Measurements from ENCODE around the gene MED17.
A peak's percentile ranks its signal among the peaks of the same experiment; 100 is the strongest.
"Not testable (repeated sequence)": the region's sequence is repeated elsewhere in the genome, so short reads cannot be mapped to it uniquely, and the experiment has no call there.

Gene MED17

GRCh38 chr11:93784145-93784934 is at the start of gene MED17:
Gene MED17, plus strand, starts transcription at chr11:93784282. Its CDS starts 232 bp downstream, at chr11:93784514.
- DNase-seq, result peak; percentile 87

GRCh38 chr11:93734427-93735222 is 49.5 kb upstream of the MED17 start:
- DNase-seq, result no peak

- no peak for DNase-seq
Measured at GRCh38 chr11:93735627-93736026, 48.5 kb upstream of the MED17 start.

GRCh38 chr11:93736129-93736528 is 48.0 kb upstream of the MED17 start:
- no peak for DNase-seq

GRCh38 chr11:93737904-93738612 is 46.0 kb upstream of the MED17 start:
- no peak for DNase-seq

GRCh38 chr11:93738647-93739081 is 45.4 kb upstream of the MED17 start:
- DNase-seq, result no peak

- peak; percentile 30 for DNase-seq
Measured at GRCh38 chr11:93740031-93740729, 43.9 kb upstream of the MED17 start.

GRCh38 chr11:93740730-93741093 is 43.4 kb upstream of the MED17 start:
- DNase-seq, result peak; percentile 65

- DNase-seq, result peak; percentile 97
Measured at GRCh38 chr11:93741094-93741881, 42.8 kb upstream of the MED17 start, which contains the start of the genes C11orf54 and TAF1D. Gene C11orf54, plus strand, starts transcription at chr11:93741672. Its CDS starts 5,722 bp downstream, at chr11:93747394. Gene TAF1D, minus strand, starts transcription at chr11:93741495. Its CDS starts 2,191 bp downstream, at chr11:93739304.

GRCh38 chr11:93741882-93742226 is 42.2 kb upstream of the MED17 start:
- DNase-seq, result no peak

- DNase-seq, result no peak
Measured at GRCh38 chr11:93743291-93743690, 40.8 kb upstream of the MED17 start.

- DNase-seq, result no peak
Measured at GRCh38 chr11:93744669-93745004, 39.4 kb upstream of the MED17 start.

- DNase-seq, result not testable (repeated sequence)
Measured at GRCh38 chr11:93745005-93745755, 38.9 kb upstream of the MED17 start.

GRCh38 chr11:93746101-93746500 is 38.0 kb upstream of the MED17 start:
- no peak for DNase-seq

- DNase-seq, result no peak
Measured at GRCh38 chr11:93747122-93747521, 37.0 kb upstream of the MED17 start.

GRCh38 chr11:93751001-93751400 is 33.1 kb upstream of the MED17 start:
- no peak for DNase-seq

- no peak for DNase-seq
Measured at GRCh38 chr11:93753241-93753640, 30.8 kb upstream of the MED17 start.

GRCh38 chr11:93756748-93757147 is 27.3 kb upstream of the MED17 start:
- no peak for DNase-seq

GRCh38 chr11:93757301-93757700 is 26.8 kb upstream of the MED17 start:
- DNase-seq, result no peak

GRCh38 chr11:93757924-93758865 is 25.9 kb upstream of the MED17 start:
- no peak for DNase-seq
